Subcutaneous adipose tissue (tissue), 4 donors: ENCODE measurements around the gene CHRD. TPM values are rescaled to one million over a fixed set of nuclear protein-coding genes. Genes with fewer than 3 reads are reported as not detected.

ENCODE experiments used
- CTCF ChIP-seq: fragments of 450-650 bp; IDR thresholded peaks from one replicate; pipeline ENCODE4 v1.5.1; 2016; ENCODE audit warnings: low read depth, mild to moderate bottlenecking, control low read depth, antibody characterized with exemption, moderate library complexity
- total RNA-seq, 4 donors: library from RNA; depleted of rRNA; stranded (reverse); fragments of >200 nt; gene quantifications; one replicate each; pipeline ENCODE4 v1.1.0, GENCODE V29; 2016

Gene CHRD
- total RNA-seq, 4 donors from 2014 or later: 8.0 to 11.7 (median 11.0) TPM

GRCh38 chr3:184354121-184354728 is 25.6 kb upstream of the CHRD start:
- no peak for TF ChIP-seq CTCF

GRCh38 chr3:184354754-184355153 is 25.1 kb upstream of the CHRD start:
- no peak for TF ChIP-seq CTCF

- TF ChIP-seq CTCF: no peak
Observed at GRCh38 chr3:184355261-184356040, 24.4 kb upstream of the CHRD start.

GRCh38 chr3:184357248-184358123 is 22.4 kb upstream of the CHRD start:
- TF ChIP-seq CTCF: no peak

GRCh38 chr3:184358124-184358767 is 21.6 kb upstream of the CHRD start:
- no peak for TF ChIP-seq CTCF

- TF ChIP-seq CTCF: no peak
Observed at GRCh38 chr3:184358921-184359350, 20.9 kb upstream of the CHRD start.
